ENCODE results near the gene MKX. TPM values are rescaled to one million over a fixed set of nuclear protein-coding genes. Genes with fewer than 3 reads are reported as not detected.

Gene MKX
- total and polyA plus RNA-seq, 2 donors (not counting 1 experiment from before 2014, with no cell fraction given) = not detected

- Histone ChIP-seq H3K27me3 (replicated peaks in 1 of 4; ENCODE audit: control extremely low read depth in 1 of 4, control insufficient read depth in 3 of 4, insufficient read depth in 4 of 4, low read length in 3 of 4) (no peaks in the 10 kb centered on the region), H3K79me2 (ENCODE audit: control insufficient read depth, insufficient read depth, low read length) (no peaks in the 10 kb centered on the region), H3K4me1 (ENCODE audit: control insufficient read depth in 2 of 2, insufficient read depth in 2 of 2, low read length in 2 of 2) (no peaks in the 10 kb centered on the region), H3K27ac (ENCODE audit: low read length in 2 of 2) (no peak overlapping the region), H4K20me1 (ENCODE audit: control insufficient read depth, insufficient read depth, low read length, poor library complexity, severe bottlenecking) (no peaks in the 10 kb centered on the region), H2AFZ (ENCODE audit: insufficient read depth, low read depth, low read length, poor library complexity, severe bottlenecking) (no peak overlapping the region), H3K36me3 (replicated peaks in 1 of 2; ENCODE audit: control extremely low read depth in 1 of 2, control insufficient read depth in 1 of 2, extremely low read depth in 1 of 2, insufficient read depth in 2 of 2, low read length in 1 of 2) (no peaks in the 10 kb centered on the region), H3K4me2 (replicated peaks; ENCODE audit: low read depth, low read length, poor library complexity, severe bottlenecking) (no peak overlapping the region), H3K9me3 (ENCODE audit: control extremely low read depth in 1 of 3, control insufficient read depth in 2 of 3, insufficient read depth in 1 of 3, low read length in 2 of 3) (no peaks in the 10 kb centered on the region), H3K9ac (ENCODE audit: low read length) (no peak overlapping the region), H3K4me3 (ENCODE audit: control extremely low read depth in 1 of 5, extremely low read depth in 1 of 5, insufficient read depth in 1 of 5, low read depth in 2 of 5, low read length in 4 of 5) (no peak overlapping the region)
- no peak overlapping the region for H3K4me3 Mint-ChIP-seq
- DNase-seq = no peak
- no CpG with 5 or more reads among the region's 3 CpGs for WGBS (ENCODE audit: insufficient coverage)
- TF ChIP-seq CTCF (IDR thresholded peaks at IDR 0.05) = no peak
- no peak for TF ChIP-seq EZH2 (IDR thresholded peaks at IDR 0.05; ENCODE audit: borderline replicate concordance, insufficient read depth, low read depth, low read length, poor library complexity, severe bottlenecking)
- no peaks in the 10 kb centered on the region for H3K9me3 Mint-ChIP-seq (ENCODE audit: insufficient read depth)
- ATAC-seq (ENCODE audit: low read depth) = no peak
- ChIA-PET CTCF (no interaction called here), POLR2A (no interaction called here)
- no peaks in the 10 kb centered on the region for H3K4me1 Mint-ChIP-seq
- no peaks in the 10 kb centered on the region for H3K27me3 Mint-ChIP-seq
- intact Hi-C loops (cut with micrococcal nuclease) = no loop called here
- H3K27ac Mint-ChIP-seq = no peak overlapping the region
These were observed 43.6 kb downstream of the MKX start for GRCh38 chr10:27701938-27702537.

- Histone ChIP-seq H3K4me2 (replicated peaks; ENCODE audit: low read depth, low read length, poor library complexity, severe bottlenecking) (no peak overlapping the region), H3K27me3 (replicated peaks in 1 of 4; ENCODE audit: control extremely low read depth in 1 of 4, control insufficient read depth in 3 of 4, insufficient read depth in 4 of 4, low read length in 3 of 4) (no peaks in the 10 kb centered on the region), H3K9ac (ENCODE audit: low read length) (no peak overlapping the region), H3K36me3 (replicated peaks in 1 of 2; ENCODE audit: control extremely low read depth in 1 of 2, control insufficient read depth in 1 of 2, extremely low read depth in 1 of 2, insufficient read depth in 2 of 2, low read length in 1 of 2) (no peaks in the 10 kb centered on the region), H4K20me1 (ENCODE audit: control insufficient read depth, insufficient read depth, low read length, poor library complexity, severe bottlenecking) (no peaks in the 10 kb centered on the region), H3K27ac (ENCODE audit: low read length in 2 of 2) (no peak overlapping the region), H3K4me3 (ENCODE audit: control extremely low read depth in 1 of 5, extremely low read depth in 1 of 5, insufficient read depth in 1 of 5, low read depth in 2 of 5, low read length in 4 of 5) (no peak overlapping the region), H3K79me2 (ENCODE audit: control insufficient read depth, insufficient read depth, low read length) (no peaks in the 10 kb centered on the region), H3K4me1 (ENCODE audit: control insufficient read depth in 2 of 2, insufficient read depth in 2 of 2, low read length in 2 of 2) (no peaks in the 10 kb centered on the region), H2AFZ (ENCODE audit: insufficient read depth, low read depth, low read length, poor library complexity, severe bottlenecking) (no peak overlapping the region), H3K9me3 (ENCODE audit: control extremely low read depth in 1 of 3, control insufficient read depth in 2 of 3, insufficient read depth in 1 of 3, low read length in 2 of 3) (no peaks in the 10 kb centered on the region)
- ATAC-seq (ENCODE audit: low read depth) (no peak), DNase-seq (no peak)
- no CpG with 5 or more reads among the region's 2 CpGs for WGBS (ENCODE audit: insufficient coverage)
- Mint-ChIP-seq H3K4me1 (no peaks in the 10 kb centered on the region), H3K9me3 (ENCODE audit: insufficient read depth) (no peaks in the 10 kb centered on the region), H3K27me3 (no peaks in the 10 kb centered on the region), H3K27ac (no peak overlapping the region), H3K4me3 (no peak overlapping the region)
- intact Hi-C loops (cut with micrococcal nuclease) = no loop called here
- no peak for TF ChIP-seq EZH2 (IDR thresholded peaks at IDR 0.05; ENCODE audit: borderline replicate concordance, insufficient read depth, low read depth, low read length, poor library complexity, severe bottlenecking)
- TF ChIP-seq CTCF (IDR thresholded peaks at IDR 0.05) = no peak
- CTCF ChIA-PET = interaction anchor here (1.4 kb wide), 1 partner anchor 10 kb away, joined by 3 read pairs; no protein-coding TSS in a partner anchor
- POLR2A ChIA-PET = no interaction called here
These were observed 45.8 kb downstream of the MKX start for GRCh38 chr10:27699776-27700175.

Measured in B cell (primary cell).